H1 (cell line): ENCODE data around the gene NR2C2. TPM values are rescaled to one million over a fixed set of nuclear protein-coding genes. Genes with fewer than 3 reads are reported as not detected.

Experiments used
- CTCF ChIA-PET: fragments of 300-600 bp; sonication (Branson Sonifier 250); formaldehyde crosslinking; loops from one replicate; lab custom pipeline; 2021; ENCODE audit not compliant: partially characterized antibody; lab: Charles Lee
- POLR2A ChIA-PET: fragments of 300-600 bp; sonication (Branson Sonifier 250); formaldehyde crosslinking; loops from one replicate; lab custom pipeline; 2021; ENCODE audit warnings: inconsistent platforms; ENCODE audit not compliant: partially characterized antibody; lab: Charles Lee
- DNase-seq, 2 experiments: peaks; one replicate each; pipeline versions ENCODE4 v3.0.0 to v3.0.0-alpha.2; 2010 to 2022; ENCODE audit warnings: low spot score in 2 of 2, low read depth in 1 of 2, mixed read lengths in 1 of 2
- FAIRE-seq: peaks from 2 replicates; lab custom pipeline; 2011; peaks lifted over from hg19 to GRCh38; lab: Jason Lieb, UNC
- H2AFZ ChIP-seq: 2 replicates; pipeline ENCODE4 v1.8.1; 2012; ENCODE audit warnings: low read length, inconsistent platforms
- H2AK5ac ChIP-seq: 2 replicates; pipeline ENCODE4 v1.6.1; 2013; ENCODE audit warnings: low read depth, low read length
- H2BK120ac ChIP-seq: replicated peaks from 2 replicates; pipeline ENCODE3; 2013; ENCODE audit warnings: low read depth, low read length, inconsistent platforms
- H2BK12ac ChIP-seq: 2 replicates; pipeline ENCODE4 v1.6.1; 2013; ENCODE audit warnings: low read depth, low read length
- H2BK15ac ChIP-seq: 2 replicates; pipeline ENCODE4 v1.6.1; 2013; ENCODE audit warnings: low read length
- H2BK20ac ChIP-seq: 2 replicates; pipeline ENCODE4 v1.6.1; 2013; ENCODE audit warnings: low read length
- H2BK5ac ChIP-seq: 2 replicates; pipeline ENCODE4 v1.6.1; 2013; ENCODE audit warnings: low read depth, low read length
- H3K14ac ChIP-seq: 2 replicates; pipeline ENCODE4 v1.6.1; 2013; ENCODE audit warnings: inconsistent platforms; ENCODE audit not compliant: insufficient read length
- H3K18ac ChIP-seq: 2 replicates; pipeline ENCODE4 v1.6.1; 2013; ENCODE audit warnings: low read length; ENCODE audit errors: extremely low read depth
- H3K23ac ChIP-seq: 2 replicates; pipeline ENCODE4 v1.6.1; 2013; ENCODE audit warnings: inconsistent platforms; ENCODE audit not compliant: insufficient read length
- H3K23me2 ChIP-seq: 2 replicates; pipeline ENCODE4 v1.6.1; 2013; ENCODE audit warnings: low read depth, low read length
- H3K27ac ChIP-seq: 2 replicates; pipeline ENCODE4 v1.6.1; 2011; ENCODE audit warnings: low read depth, low read length, inconsistent platforms
- H3K27me3 ChIP-seq, 4 experiments: replicated peaks in 1 of 4; 1 replicate in 1 of 4; 2 replicates in 3 of 4; pipeline versions ENCODE4 v1.6.1 to v1.8.1; 2011 to 2013; ENCODE audit warnings: low read length in 3 of 4, mild to moderate bottlenecking in 3 of 4, inconsistent platforms in 2 of 4, mixed read lengths in 2 of 4, moderate library complexity in 1 of 4; ENCODE audit not compliant: control insufficient read depth in 3 of 4, insufficient read depth in 3 of 4; ENCODE audit errors: extremely low read depth in 1 of 4
- H3K36me3 ChIP-seq, 4 experiments: 2 replicates each; pipeline versions ENCODE4 v1.6.1 to v1.8.1; 2011 to 2013; ENCODE audit warnings: mild to moderate bottlenecking in 4 of 4, low read length in 3 of 4, moderate library complexity in 2 of 4, control low read depth in 1 of 4, inconsistent platforms in 1 of 4; ENCODE audit not compliant: insufficient read depth in 4 of 4, control insufficient read depth in 2 of 4
- H3K4ac ChIP-seq: replicated peaks from 2 replicates; pipeline ENCODE3; 2013; ENCODE audit warnings: low read length, low read depth, mixed read lengths, inconsistent platforms; ENCODE audit not compliant: insufficient read length
- H3K4me1 ChIP-seq, 4 experiments: replicated peaks in 1 of 4; 1 replicate in 1 of 4; 2 replicates in 3 of 4; pipeline versions ENCODE4 v1.6.1 to v1.8.1; 2011 to 2013; ENCODE audit warnings: low read length in 3 of 4, inconsistent platforms in 2 of 4, mixed read lengths in 1 of 4; ENCODE audit not compliant: insufficient read depth in 4 of 4, control insufficient read depth in 3 of 4
- H3K4me2 ChIP-seq, 2 experiments: 2 replicates each; pipeline versions ENCODE4 v1.6.1 to v1.8.1; 2011 to 2013; ENCODE audit warnings: low read depth in 2 of 2, low read length in 2 of 2, control low read depth in 1 of 2, inconsistent platforms in 1 of 2, mild to moderate bottlenecking in 1 of 2; ENCODE audit not compliant: insufficient read depth in 1 of 2
- H3K4me3 ChIP-seq, 4 experiments: fragments of 200-600, 300-600 bp in 1 of 4; sonication (generic), shearing (Covaris generic), sonication (Bioruptor Twin) in 1 of 4; 2 replicates each; pipeline versions ENCODE4 v1.5.1 to v1.8.1; 2011 to 2016; ENCODE audit warnings: low read length in 4 of 4, low read depth in 3 of 4, control low read depth in 2 of 4, inconsistent platforms in 2 of 4, mild to moderate bottlenecking in 2 of 4, mixed read lengths in 1 of 4, moderate library complexity in 1 of 4; ENCODE audit not compliant: insufficient read depth in 2 of 4; ENCODE audit errors: extremely low read depth in 1 of 4
- H3K56ac ChIP-seq: replicated peaks from 2 replicates; pipeline ENCODE3; 2013; ENCODE audit warnings: low read depth, mild to moderate bottlenecking, mixed read lengths, low read length, inconsistent platforms; ENCODE audit not compliant: insufficient read length
- H3K79me1 ChIP-seq: 2 replicates; pipeline ENCODE4 v1.6.1; 2013; ENCODE audit warnings: low read depth, low read length, control low read depth
- H3K79me2 ChIP-seq, 2 experiments: 2 replicates each; pipeline versions ENCODE4 v1.6.1 to v1.8.1; 2012 to 2013; ENCODE audit warnings: low read length in 2 of 2, mild to moderate bottlenecking in 2 of 2, inconsistent platforms in 1 of 2; ENCODE audit not compliant: insufficient read depth in 2 of 2, control insufficient read depth in 1 of 2
- H3K9ac ChIP-seq, 4 experiments: replicated peaks in 1 of 4; 1 replicate in 1 of 4; 2 replicates in 3 of 4; pipeline versions ENCODE4 v1.6.1 to v1.8.1; 2011 to 2013; ENCODE audit warnings: low read depth in 3 of 4, low read length in 3 of 4, control low read depth in 2 of 4, mild to moderate bottlenecking in 2 of 4, moderate library complexity in 2 of 4, inconsistent platforms in 1 of 4; ENCODE audit errors: extremely low read depth in 1 of 4
- H3K9me3 ChIP-seq, 2 experiments: 2 replicates each; pipeline versions ENCODE4 v1.6.1 to v1.8.1; 2012 to 2013; ENCODE audit warnings: mild to moderate bottlenecking in 2 of 2, moderate library complexity in 2 of 2, control low read depth in 1 of 2, inconsistent platforms in 1 of 2, low read depth in 1 of 2, low read length in 1 of 2, mixed read lengths in 1 of 2; ENCODE audit not compliant: insufficient read depth in 2 of 2
- H4K20me1 ChIP-seq, 2 experiments: replicated peaks in 1 of 2; 2 replicates each; pipeline versions ENCODE3 to v1.8.1; 2011 to 2013; ENCODE audit warnings: inconsistent platforms in 2 of 2, low read length in 2 of 2, mild to moderate bottlenecking in 1 of 2; ENCODE audit not compliant: insufficient read depth in 2 of 2, control insufficient read depth in 1 of 2
- H4K5ac ChIP-seq: 2 replicates; pipeline ENCODE4 v1.6.1; 2013; ENCODE audit warnings: low read length, low read depth, mixed read lengths, inconsistent platforms; ENCODE audit not compliant: insufficient read length
- H4K8ac ChIP-seq: 2 replicates; pipeline ENCODE4 v1.8.0; 2013; ENCODE audit warnings: mild to moderate bottlenecking, moderate library complexity, low read length, inconsistent platforms; ENCODE audit not compliant: insufficient read depth; ENCODE audit errors: extremely low read depth
- H4K91ac ChIP-seq: replicated peaks from 2 replicates; pipeline ENCODE3; 2013; ENCODE audit warnings: low read length, mixed read lengths, inconsistent platforms; ENCODE audit not compliant: insufficient read length
- ASH2L ChIP-seq: fragments of 200-600, 300-600 bp; sonication (generic); IDR thresholded peaks from one replicate; pipeline ENCODE4 v1.7.1; 2017; ENCODE audit warnings: low read length
- CHD1 ChIP-seq: IDR thresholded peaks from 2 replicates; pipeline ENCODE4 v1.6.1; 2012; ENCODE audit warnings: low read depth, low read length, improper control_type of control experiment
- CREB1 ChIP-seq: IDR thresholded peaks from 2 replicates; pipeline ENCODE4 v1.6.1; 2012; ENCODE audit warnings: inconsistent platforms
- EGR1 ChIP-seq: IDR thresholded peaks from 2 replicates; pipeline ENCODE4 v1.6.1; 2011; ENCODE audit warnings: low read depth, low read length, borderline replicate concordance
- EZH2 ChIP-seq: fragments of 200-600 bp; sonication (generic); IDR thresholded peaks from 2 replicates; pipeline ENCODE4 v1.7.1; 2012; ENCODE audit warnings: low read depth, mild to moderate bottlenecking, moderate library complexity, low read length, inconsistent platforms; ENCODE audit not compliant: severe bottlenecking
- FOSL1 ChIP-seq: IDR thresholded peaks from 2 replicates; pipeline ENCODE4 v1.6.1; 2011; ENCODE audit warnings: mild to moderate bottlenecking, low read depth, low read length, moderate library complexity; ENCODE audit not compliant: insufficient read depth
- GTF2F1 ChIP-seq: IDR thresholded peaks from 2 replicates; pipeline ENCODE4 v1.6.1; 2012; ENCODE audit warnings: low read depth, low read length, improper control_type of control experiment, borderline replicate concordance
- MAFK ChIP-seq: IDR thresholded peaks from 2 replicates; pipeline ENCODE4 v1.6.1; 2012; ENCODE audit warnings: low read depth, mild to moderate bottlenecking, improper control_type of control experiment, low read length
- POLR2AphosphoS5 ChIP-seq: IDR thresholded peaks from 2 replicates; pipeline ENCODE4 v1.6.1; 2011; ENCODE audit warnings: low read depth, low read length
- POU5F1 ChIP-seq: IDR thresholded peaks from 2 replicates; pipeline ENCODE4 v1.6.1; 2011; ENCODE audit warnings: low read depth, mild to moderate bottlenecking, low read length, moderate library complexity
- WGBS, 2 experiments: shearing (Covaris generic) in 1 of 2; methylation state at CpG; one replicate each; pipeline versions ENCODE4 v1.1.6 to v1.1.7; 2013 to 2015; ENCODE audit warnings: low lambda C conversion rate in 2 of 2, mixed read lengths in 2 of 2, inconsistent platforms in 1 of 2, low coverage in 1 of 2, missing lambda C conversion rate in 1 of 2; ENCODE audit not compliant: insufficient replicate concordance in 2 of 2, insufficient coverage in 1 of 2, insufficient read length in 1 of 2; ENCODE audit errors: extremely low coverage in 1 of 2, missing lambda C conversion rate in 1 of 2; 5-methylcytosine and 5-hydroxymethylcytosine counted together
- polyA plus RNA-seq, 7 experiments: library from polyadenylated mRNA; depleted of rRNA in 3 of 7; stranded (reverse) in 5 of 7; unstranded in 2 of 7; fragments of >200 nt in 5 of 7; fragments of 200-250 nt in 2 of 7; gene quantifications; 1 replicate in 5 of 7; 2 replicates in 1 of 7; 4 replicates in 1 of 7; pipeline versions ENCODE4 v1.2.1 to v1.2.3, GENCODE V29; 2011 to 2013; ENCODE audit warnings: missing spikeins in 2 of 7, mixed read lengths in 2 of 7
- total RNA-seq: library from RNA; stranded (reverse); fragmentation: NEBNext Ultra II Directional; extraction: Animal tissue kit (Norgen Biotek cat#: 25700); gene quantifications from 2 replicates; pipeline ENCODE4 v1.2.1, GENCODE V29; 2021
- TF ChIP-seq, protein P1 (sequence below): IDR thresholded peaks from 2 replicates; pipeline ENCODE4 v1.6.1; 2011; ENCODE audit warnings: low read length, improper control_type of control experiment
- TF ChIP-seq, protein P2 (sequence below): IDR thresholded peaks from 2 replicates; pipeline ENCODE4 v1.6.1; 2012; ENCODE audit warnings: low read length, inconsistent platforms

NR2C2 gene
- total and polyA plus RNA-seq, 2 of the 8 experiments (the other 6 are each of a cell fraction or from before 2014, with no cell fraction given) = 16.6 to 44.4 TPM

DNA sequence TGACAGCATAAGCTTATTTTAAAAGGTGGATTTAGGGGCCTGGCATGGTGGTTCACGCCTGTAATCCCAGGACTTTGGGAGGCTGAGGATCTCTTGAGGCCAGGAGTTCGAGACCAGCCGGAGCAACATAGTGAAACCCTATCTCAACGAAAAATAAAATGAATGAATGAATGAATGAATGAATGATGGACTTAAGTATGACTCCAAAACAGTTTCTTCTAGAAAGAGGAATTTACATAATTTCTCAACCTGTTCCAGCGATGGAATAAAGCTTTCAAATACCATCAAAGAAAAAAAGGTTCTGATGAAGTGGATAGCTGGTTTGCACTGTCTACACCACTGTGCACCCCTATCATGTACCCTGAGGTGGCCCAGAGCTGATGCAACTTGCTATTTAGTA is 20.1 kb upstream of the NR2C2 start:
- Histone ChIP-seq H3K27me3 (no peaks in the 10 kb centered on the region), H3K9me3 (no peaks in the 10 kb centered on the region), H3K23ac (no peak overlapping the region), H3K79me1 (no peaks in the 10 kb centered on the region), H3K14ac (no peak overlapping the region), H3K79me2 (no peaks in the 10 kb centered on the region), H4K91ac (no peak overlapping the region), H3K4me1 (0 out of 7 replicates have a peak, but pooled peaks cover 0 to 6% (median 0%) of the 10 kb centered on the region in 4 experiments), H3K23me2 (no peaks in the 10 kb centered on the region), H2BK12ac (no peak overlapping the region), H2BK20ac (no peak overlapping the region), H4K8ac (no peak overlapping the region), H3K56ac (no peak overlapping the region), H3K27ac (no peak overlapping the region), H2BK5ac (no peak overlapping the region), H3K4me3 (no peak overlapping the region), H2AK5ac (no peak overlapping the region), H2AFZ (no peak overlapping the region), H4K20me1 (peaks cover 0 to 2% of the 10 kb centered on the region in 2 experiments), H3K4me2 (no peak overlapping the region), H3K18ac (no peak overlapping the region), H2BK15ac (no peak overlapping the region), H4K5ac (no peak overlapping the region), H3K4ac (no peak overlapping the region), H3K36me3 (no peaks in the 10 kb centered on the region), H2BK120ac (no peak overlapping the region), H3K9ac (no peak overlapping the region)
- CTCF ChIA-PET = interaction anchor here (0.6 to 21.0 kb wide), 22 partner anchors 10 to 714 kb away, joined by 3 to 337 read pairs (median 6); partner anchors contain the start of gene C3orf20
- POLR2A ChIA-PET = interaction anchor here (0.8 to 2.5 kb wide), 4 partner anchors 13 to 44 kb away, joined by 3 to 11 read pairs (median 4); partner anchors contain the start of gene NR2C2
- DNase-seq (no peak), FAIRE-seq (no peak)
- 91% methylated on average over 5 of the region's 5 CpGs; no CpG with 5 or more reads in 1 of the 2 experiments for WGBS, 2 experiments
- TF ChIP-seq, protein P1, sequence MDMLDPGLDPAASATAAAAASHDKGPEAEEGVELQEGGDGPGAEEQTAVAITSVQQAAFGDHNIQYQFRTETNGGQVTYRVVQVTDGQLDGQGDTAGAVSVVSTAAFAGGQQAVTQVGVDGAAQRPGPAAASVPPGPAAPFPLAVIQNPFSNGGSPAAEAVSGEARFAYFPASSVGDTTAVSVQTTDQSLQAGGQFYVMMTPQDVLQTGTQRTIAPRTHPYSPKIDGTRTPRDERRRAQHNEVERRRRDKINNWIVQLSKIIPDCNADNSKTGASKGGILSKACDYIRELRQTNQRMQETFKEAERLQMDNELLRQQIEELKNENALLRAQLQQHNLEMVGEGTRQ = no peak
- TF ChIP-seq FOSL1 = no peak
- no peak for TF ChIP-seq CREB1
- TF ChIP-seq GTF2F1 = no peak
- no peak for TF ChIP-seq POLR2AphosphoS5
- no peak for TF ChIP-seq MAFK
- no peak for TF ChIP-seq CHD1
- TF ChIP-seq POU5F1 = no peak
- TF ChIP-seq, protein P2, sequence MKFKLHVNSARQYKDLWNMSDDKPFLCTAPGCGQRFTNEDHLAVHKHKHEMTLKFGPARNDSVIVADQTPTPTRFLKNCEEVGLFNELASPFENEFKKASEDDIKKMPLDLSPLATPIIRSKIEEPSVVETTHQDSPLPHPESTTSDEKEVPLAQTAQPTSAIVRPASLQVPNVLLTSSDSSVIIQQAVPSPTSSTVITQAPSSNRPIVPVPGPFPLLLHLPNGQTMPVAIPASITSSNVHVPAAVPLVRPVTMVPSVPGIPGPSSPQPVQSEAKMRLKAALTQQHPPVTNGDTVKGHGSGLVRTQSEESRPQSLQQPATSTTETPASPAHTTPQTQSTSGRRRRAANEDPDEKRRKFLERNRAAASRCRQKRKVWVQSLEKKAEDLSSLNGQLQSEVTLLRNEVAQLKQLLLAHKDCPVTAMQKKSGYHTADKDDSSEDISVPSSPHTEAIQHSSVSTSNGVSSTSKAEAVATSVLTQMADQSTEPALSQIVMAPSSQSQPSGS = no peak
- no peak for TF ChIP-seq ASH2L
- TF ChIP-seq EZH2 = no peak
- TF ChIP-seq EGR1 = no peak
